GM10847 (cell line): ENCODE data around the gene ASIC2.

Experiments
- POLR2A ChIP-seq: IDR thresholded peaks from 2 replicates; pipeline ENCODE4 v1.6.1; 2011; ENCODE audit not compliant: insufficient read length; ENCODE audit errors: extremely low read depth

The ASIC2 gene

DNA sequence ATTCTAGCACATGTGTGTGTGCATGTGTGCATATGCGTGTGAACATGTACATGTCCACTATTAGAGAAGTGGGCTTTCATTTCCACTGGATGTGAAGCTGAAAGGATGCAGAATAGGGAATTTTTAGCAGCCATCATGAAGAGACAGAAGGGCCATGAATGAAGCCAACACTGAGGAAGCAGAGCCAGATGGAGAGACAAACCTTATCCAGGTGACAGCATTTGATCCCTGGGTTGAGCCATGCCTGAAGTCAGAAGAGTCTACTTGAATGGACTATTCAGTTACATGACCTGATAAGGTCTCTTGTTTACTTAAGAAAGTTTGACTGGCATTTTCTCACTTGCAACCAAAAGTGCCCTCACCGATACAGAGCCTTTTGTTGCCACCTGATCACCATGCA is 88.4 kb downstream of the ASIC2 start:
- TF ChIP-seq POLR2A = no peak

GRCh38 chr17:33204156-33204555 is 88.9 kb downstream of the ASIC2 start:
- no peak for TF ChIP-seq POLR2A

GRCh38 chr17:33202796-33203495 is 90.1 kb downstream of the ASIC2 start:
- TF ChIP-seq POLR2A = no peak

DNA sequence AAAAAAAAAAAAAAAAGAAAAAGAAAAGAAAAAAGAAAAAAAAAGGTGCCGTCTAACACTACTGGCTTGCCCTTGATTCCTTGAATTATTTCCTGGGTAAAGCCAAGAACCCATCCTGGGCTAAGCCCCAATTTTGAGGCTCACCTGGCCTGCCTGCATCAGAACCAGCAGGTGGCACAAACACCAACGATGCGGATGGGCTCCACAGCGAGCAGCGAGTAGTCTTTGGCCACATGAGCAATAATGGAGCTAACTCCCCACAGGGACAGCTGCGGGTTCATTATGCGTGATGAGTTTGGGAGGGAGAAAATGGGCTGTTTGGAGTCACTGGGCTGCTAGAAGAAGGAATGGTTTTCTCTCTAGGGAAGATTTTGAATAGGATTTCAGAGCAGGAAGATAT is 91.1 kb downstream of the ASIC2 start:
- no peak for TF ChIP-seq POLR2A

DNA sequence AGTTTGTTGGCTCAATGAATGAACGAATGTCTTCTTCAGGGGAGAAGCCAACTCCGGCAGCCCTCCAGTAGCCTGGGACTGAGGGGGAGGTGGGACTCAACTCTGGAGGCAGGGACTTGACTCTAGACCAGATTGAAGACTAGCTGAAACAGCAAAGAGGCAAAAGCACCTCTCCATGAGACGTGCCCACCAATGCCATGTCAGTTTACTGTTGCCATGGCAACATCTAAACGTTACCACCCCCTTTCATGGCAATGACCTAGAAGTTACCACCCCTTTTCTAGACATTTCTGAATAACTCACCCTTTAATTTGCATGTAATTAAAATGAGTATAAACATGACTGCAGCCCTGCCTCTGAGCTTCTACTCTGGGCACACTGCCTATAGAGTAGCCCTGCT is 91.8 kb downstream of the ASIC2 start:
- no peak for TF ChIP-seq POLR2A

DNA sequence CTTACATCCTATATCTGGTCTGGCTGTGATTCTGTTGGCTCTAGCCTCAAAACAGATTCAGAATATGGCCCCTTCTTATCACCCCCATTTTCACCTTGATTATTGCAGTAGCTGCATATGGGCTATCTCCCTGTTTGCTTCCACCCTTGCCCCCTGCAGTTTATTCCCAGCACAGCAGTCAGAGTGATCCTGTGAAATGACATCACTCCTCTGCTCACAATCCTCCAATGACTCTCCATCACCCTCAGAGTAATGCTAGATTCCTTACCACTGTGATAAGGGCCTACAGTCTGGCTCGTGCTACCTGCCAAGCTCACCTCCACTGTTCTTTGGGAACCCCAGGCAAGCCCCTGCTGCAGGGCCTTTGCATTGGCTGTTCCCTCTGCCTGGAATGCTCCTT is 92.5 kb downstream of the ASIC2 start:
- no peak for TF ChIP-seq POLR2A

GRCh38 chr17:33199571-33200510 is 93.3 kb downstream of the ASIC2 start:
- TF ChIP-seq POLR2A = no peak

DNA sequence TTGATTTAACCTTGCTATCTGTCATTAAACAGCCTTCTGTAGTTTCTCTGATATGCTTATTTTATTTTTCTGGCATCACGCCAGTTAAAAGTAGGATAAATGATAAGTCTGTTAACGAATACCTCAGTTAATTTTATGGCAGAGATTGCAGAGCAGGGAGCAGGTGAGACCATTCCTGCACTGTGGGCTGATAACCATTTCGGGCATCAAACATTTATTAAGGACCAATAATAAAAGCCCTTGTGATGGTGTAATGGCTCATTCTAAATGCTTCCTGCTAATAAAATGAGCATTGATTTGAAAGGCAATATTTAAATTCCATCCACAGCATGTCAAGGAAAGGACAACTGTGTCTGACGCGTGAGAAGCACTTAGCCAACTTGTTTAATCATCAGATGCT is 94.1 kb downstream of the ASIC2 start:
- TF ChIP-seq POLR2A = no peak

DNA sequence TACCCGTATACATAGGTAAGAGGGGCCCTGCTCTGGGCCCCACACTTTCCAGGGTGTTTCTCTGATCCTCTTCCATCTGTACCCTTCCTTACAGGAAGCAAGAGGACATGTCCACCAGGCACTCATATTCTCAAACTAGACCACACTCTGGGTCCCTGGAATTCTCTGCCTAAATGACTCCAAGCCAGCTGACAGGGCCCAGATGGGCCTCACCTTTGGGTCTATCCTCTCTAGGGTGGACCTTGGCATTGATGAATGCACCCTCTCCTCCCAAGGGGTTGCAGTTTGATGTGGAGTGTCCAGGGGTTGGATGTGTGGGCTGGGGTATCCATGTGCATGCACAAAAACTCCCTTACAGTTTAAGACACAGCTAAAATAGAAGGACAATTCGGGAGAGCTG is 95.8 kb downstream of the ASIC2 start:
- no peak for TF ChIP-seq POLR2A

GRCh38 chr17:33196883-33197282 is 96.2 kb downstream of the ASIC2 start:
- no peak for TF ChIP-seq POLR2A

DNA sequence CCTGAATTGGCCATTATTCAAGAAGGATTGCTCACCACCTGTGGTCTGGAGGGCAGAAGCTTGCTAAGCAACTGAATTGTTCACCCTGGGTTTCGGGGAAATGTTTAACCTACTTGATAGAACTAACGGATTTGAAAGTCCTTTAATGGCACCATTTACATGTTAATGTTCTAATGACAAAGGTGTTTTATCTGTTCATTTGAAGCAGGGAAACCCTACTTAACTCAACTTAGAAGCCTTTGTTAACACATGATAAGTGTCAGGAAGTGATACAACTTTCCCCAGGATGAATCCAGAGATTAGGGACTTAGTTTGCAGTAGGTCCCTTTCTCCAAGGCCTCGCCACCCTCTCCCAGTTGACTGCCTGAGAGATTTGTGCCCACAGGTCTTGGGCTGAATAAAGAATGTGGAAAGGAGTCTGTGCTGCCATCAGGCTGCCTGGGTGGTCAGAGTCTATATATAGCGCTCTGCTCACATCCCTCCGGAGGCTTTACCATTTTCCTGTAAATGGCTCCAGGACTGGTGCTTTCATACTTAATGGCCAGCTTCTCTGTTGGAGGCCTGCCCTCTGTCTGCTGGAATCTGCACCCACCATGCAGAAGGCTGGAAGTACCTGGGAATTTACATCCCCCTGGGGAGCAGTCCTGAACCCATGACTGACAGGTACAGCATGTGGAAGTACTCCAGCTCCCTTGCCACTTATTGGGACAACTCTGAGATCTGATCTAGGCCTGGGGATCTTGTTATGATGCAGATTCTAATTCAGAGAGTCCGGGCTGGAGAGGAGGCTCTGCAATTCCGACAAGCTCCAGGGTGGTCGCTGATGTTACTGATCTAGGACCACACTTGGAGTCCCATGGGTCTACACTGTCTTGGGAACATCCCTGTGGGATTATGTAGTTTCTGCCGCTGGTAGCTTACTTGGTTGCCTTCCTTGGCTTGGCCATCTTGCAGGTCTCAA is 99.9 kb downstream of the ASIC2 start:
- TF ChIP-seq POLR2A = no peak

DNA sequence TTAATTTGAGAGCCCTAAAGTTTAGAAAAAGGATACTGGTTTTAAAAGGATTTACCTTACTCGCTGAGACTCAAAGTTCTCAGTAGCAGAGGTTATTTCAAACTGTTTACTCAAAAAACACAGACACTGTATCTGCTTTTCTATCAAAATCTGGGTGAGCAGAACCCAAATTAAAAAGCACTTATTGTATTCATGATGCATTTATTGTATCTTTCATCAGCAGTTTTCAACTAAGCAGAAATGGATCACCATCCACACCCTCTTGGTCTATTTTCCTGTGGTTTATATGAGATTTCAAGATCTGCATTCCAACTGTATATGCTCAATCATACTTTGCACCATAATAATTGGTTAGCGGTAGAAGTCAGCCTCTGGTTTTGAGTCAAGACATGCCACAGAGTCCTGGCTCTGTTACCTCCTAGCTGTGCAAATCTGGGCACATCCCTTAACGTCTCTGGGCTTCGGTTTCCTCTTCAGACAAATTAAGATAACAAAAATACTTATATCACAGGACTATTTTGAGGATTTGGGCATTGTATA is 109.5 kb downstream of the ASIC2 start:
- no peak for TF ChIP-seq POLR2A

DNA sequence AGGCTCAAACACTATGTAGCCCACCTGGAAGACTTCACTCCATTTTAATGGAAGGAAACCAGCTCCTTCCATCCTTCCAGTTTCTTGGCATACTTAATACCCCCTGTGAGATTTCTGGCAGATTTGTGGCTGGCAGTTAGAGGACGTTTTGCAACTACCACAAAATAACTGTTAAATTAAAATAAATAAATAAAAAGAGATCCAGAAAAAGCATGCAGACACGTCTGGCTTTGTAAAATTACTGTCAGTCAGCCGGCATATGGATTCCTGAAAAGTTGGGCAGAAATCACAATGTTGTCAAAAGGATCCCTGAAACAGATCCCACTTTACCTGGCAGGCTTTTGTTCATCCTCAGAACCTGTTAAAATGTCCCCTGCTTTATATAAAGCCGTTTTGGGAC is 113.9 kb downstream of the ASIC2 start:
- TF ChIP-seq POLR2A = no peak

GRCh38 chr17:33178681-33179080 is 114.4 kb downstream of the ASIC2 start:
- no peak for TF ChIP-seq POLR2A

DNA sequence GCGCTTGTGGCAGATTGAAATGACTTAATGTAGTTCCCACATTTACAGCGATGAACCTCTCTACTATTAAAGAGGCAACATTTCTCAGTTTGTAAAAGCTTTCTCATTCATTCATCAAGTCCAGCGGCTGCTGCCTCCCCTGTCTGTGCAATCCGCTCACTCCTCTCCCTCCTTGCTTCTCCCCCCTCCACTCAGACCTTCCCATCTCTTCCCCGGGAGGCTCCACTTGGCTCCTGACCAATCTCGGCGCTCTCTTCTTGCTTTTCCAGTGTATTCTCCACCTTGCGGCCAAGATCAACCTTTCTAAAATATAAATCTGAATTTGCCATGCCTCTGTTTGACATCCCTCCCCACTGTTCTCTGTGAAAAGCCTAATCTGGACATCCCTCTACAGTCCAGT is 117.5 kb downstream of the ASIC2 start:
- no peak for TF ChIP-seq POLR2A

DNA sequence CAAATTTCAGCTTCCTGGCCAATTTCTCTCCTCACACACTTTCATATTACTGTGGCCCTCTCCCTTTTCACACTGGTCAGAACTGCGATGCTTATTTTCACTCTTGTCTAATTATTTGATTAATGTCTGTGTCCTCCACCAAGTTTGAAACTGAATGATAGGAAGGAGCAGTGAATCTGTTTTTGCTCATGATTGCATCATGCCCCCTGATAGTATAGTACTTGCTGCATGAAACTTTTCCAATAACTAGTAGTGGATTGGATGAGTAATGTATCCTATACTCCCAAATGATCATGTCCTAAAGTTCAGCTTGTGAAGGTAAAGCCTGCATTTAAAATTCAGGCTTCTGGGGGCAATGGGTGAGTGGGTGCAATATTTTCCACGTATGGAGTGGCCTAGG is 121.2 kb downstream of the ASIC2 start:
- TF ChIP-seq POLR2A = no peak
